GM18858 (cell line): ENCODE measurements around the gene PCDHB12.
"Not testable (repeated sequence)": the region's sequence is repeated elsewhere in the genome, so short reads cannot be mapped to it uniquely, and the experiment has no call there.

ENCODE experiments used
- ATAC-seq: cut with Tn5 transposase; IDR thresholded peaks from one replicate; pipeline ENCODE4 v1.9.1; 2021; ENCODE audit not compliant: unreplicated experiment

PCDHB12 gene

DNA sequence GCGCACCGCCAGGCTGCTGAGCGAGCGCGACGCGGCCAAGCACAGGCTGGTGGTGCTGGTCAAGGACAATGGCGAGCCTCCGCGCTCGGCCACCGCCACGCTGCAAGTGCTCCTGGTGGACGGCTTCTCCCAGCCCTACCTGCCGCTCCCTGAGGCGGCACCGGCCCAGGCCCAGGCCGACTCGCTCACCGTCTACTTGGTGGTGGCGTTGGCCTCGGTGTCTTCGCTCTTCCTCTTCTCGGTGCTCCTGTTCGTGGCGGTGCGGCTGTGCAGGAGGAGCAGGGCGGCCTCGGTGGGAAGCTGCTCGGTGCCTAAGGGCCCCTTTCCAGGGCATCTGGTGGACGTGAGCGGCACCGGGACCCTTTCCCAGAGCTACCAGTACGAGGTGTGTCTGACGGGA is 6.9 kb upstream of the PCDHB12 start:
- not testable (repeated sequence) for ATAC-seq

DNA sequence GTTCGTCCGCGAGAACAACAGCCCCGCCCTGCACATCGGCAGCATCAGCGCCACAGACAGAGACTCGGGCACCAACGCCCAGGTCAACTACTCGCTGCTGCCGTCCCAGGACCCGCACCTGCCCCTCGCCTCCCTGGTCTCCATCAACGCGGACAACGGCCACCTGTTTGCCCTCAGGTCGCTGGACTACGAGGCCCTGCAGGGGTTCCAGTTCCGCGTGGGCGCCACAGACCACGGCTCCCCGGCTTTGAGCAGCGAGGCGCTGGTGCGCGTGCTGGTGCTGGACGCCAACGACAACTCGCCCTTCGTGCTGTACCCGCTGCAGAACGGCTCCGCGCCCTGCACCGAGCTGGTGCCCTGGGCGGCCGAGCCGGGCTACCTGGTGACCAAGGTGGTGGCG is 1.8 kb downstream of the PCDHB12 start:
- ATAC-seq: not testable (repeated sequence)

GRCh38 chr5:141210849-141211248 is 2.3 kb downstream of the PCDHB12 start:
- ATAC-seq: not testable (repeated sequence)

GRCh38 chr5:141213656-141214339 is 5.3 kb downstream of the PCDHB12 start, which contains the start of gene PCDHB13:
PCDHB13 (plus strand) TSS chr5:141213919; CDS start chr5:141214124, 205 bp downstream.
- not testable (repeated sequence) for ATAC-seq

DNA sequence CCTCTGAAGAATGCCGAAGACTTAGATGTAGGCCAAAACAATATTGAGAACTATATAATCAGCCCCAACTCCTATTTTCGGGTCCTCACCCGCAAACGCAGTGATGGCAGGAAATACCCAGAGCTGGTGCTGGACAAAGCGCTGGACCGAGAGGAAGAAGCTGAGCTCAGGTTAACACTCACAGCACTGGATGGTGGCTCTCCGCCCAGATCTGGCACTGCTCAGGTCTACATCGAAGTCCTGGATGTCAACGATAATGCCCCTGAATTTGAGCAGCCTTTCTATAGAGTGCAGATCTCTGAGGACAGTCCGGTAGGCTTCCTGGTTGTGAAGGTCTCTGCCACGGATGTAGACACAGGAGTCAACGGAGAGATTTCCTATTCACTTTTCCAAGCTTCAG is 6.1 kb downstream of the PCDHB12 start:
- ATAC-seq: not testable (repeated sequence)

DNA sequence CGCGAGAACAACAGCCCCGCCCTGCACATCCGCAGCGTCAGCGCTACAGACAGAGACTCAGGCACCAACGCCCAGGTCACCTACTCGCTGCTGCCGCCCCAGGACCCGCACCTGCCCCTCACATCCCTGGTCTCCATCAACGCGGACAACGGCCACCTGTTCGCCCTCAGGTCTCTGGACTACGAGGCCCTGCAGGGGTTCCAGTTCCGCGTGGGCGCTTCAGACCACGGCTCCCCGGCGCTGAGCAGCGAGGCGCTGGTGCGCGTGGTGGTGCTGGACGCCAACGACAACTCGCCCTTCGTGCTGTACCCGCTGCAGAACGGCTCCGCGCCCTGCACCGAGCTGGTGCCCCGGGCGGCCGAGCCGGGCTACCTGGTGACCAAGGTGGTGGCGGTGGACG is 7.0 kb downstream of the PCDHB12 start:
- ATAC-seq: not testable (repeated sequence)

GRCh38 chr5:141216035-141216434 is 7.5 kb downstream of the PCDHB12 start:
- not testable (repeated sequence) for ATAC-seq

- ATAC-seq: no peak
These were observed 14.7 kb downstream of the PCDHB12 start, which contains the start of gene PCDHB14 for GRCh38 chr5:141223112-141223783. PCDHB14 (plus strand) TSS chr5:141223343; CDS start chr5:141223506, 163 bp downstream.

DNA sequence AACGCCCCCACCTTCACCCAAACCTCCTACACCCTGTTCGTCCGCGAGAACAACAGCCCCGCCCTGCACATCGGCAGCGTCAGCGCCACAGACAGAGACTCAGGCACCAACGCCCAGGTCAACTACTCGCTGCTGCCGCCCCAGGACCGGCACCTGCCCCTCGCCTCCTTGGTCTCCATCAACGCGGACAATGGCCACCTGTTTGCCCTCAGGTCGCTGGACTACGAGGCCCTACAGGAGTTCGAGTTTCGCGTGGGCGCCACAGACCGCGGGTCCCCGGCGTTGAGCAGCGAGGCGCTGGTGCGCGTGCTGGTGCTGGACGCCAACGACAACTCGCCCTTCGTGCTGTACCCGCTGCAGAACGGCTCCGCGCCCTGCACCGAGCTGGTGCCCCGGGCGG is 16.3 kb downstream of the PCDHB12 start:
- not testable (repeated sequence) for ATAC-seq

DNA sequence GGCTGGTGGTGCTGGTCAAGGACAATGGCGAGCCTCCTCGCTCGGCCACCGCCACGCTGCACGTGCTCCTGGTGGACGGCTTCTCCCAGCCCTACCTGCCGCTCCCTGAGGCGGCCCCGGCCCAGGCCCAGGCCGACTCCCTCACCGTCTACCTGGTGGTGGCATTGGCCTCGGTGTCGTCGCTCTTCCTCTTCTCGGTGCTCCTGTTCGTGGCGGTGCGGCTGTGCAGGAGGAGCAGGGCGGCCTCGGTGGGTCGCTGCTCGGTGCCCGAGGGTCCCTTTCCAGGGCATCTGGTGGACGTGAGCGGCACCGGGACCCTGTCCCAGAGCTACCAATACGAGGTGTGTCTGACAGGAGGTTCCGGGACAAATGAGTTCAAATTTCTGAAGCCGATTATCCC is 16.9 kb downstream of the PCDHB12 start:
- not testable (repeated sequence) for ATAC-seq

GRCh38 chr5:141234109-141234667 is 25.7 kb downstream of the PCDHB12 start:
- no peak for ATAC-seq

DNA sequence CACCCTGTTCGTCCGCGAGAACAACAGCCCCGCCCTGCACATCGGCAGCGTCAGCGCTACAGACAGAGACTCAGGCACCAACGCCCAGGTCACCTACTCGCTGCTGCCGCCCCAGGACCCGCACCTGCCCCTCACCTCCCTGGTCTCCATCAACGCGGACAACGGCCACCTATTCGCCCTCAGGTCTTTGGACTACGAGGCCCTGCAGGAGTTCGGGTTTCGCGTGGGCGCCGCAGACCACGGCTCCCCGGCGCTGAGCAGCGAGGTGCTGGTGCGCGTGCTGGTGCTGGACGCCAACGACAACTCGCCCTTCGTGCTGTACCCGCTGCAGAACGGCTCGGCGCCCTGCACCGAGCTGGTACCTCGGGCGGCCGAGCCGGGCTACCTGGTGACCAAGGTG is 27.4 kb downstream of the PCDHB12 start:
- not testable (repeated sequence) for ATAC-seq

- ATAC-seq: no peak
These were observed 28.2 kb downstream of the PCDHB12 start for GRCh38 chr5:141236516-141237313.

GRCh38 chr5:141241496-141241895 is 33.0 kb downstream of the PCDHB12 start:
- no peak for ATAC-seq

- no peak for ATAC-seq
These were observed 36.8 kb downstream of the PCDHB12 start, which contains the start of gene PCDHB15 for GRCh38 chr5:141245250-141245717. PCDHB15 (plus strand) TSS chr5:141245395; CDS start chr5:141245579, 184 bp downstream.

GRCh38 chr5:141246971-141247370 is 38.5 kb downstream of the PCDHB12 start:
- ATAC-seq: not testable (repeated sequence)

- not testable (repeated sequence) for ATAC-seq
These were observed 38.9 kb downstream of the PCDHB12 start for GRCh38 chr5:141247434-141247833.

DNA sequence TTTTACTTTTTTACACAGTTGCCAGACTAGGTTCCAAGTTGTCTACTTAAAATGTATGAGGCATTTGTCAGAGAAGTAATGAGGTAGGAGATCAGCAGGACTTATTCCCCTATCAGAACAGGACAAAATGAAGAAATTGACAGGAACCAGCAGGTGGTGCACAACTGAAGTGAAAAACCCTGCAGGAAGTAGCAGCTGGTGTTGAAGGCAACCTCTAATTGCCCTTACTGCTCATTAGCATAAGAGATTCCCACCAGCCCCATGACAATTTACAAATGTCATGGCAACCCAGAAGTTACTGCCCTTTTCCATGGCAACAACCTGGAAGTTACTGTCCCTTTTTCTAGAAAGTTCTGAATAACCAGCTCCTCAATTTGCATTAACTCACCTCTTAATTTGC is 42.1 kb downstream of the PCDHB12 start:
- no peak for ATAC-seq

GRCh38 chr5:141258464-141258863 is 49.9 kb downstream of the PCDHB12 start:
- ATAC-seq: no peak

DNA sequence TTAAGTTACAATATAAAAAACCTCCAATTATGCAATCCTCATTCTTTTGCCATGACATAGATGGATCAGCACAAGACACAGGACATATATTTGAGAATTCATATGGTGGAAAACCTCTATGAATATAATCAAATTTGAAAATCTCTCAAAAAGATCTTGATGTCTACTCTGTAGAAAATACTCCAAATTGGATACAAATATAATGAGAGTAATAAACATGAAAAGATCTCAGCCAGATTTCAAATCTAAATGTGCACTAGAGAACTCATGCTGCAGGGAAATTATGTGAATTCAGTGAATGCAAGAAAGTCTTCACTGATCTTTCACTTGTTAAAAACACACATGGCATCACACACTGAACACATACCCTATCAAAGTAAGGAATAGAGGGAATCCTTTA is 50.4 kb downstream of the PCDHB12 start:
- ATAC-seq: no peak
